Measurements from ENCODE around the gene ANK2. TPM values are rescaled to one million over a fixed set of nuclear protein-coding genes. Genes with fewer than 3 reads are reported as not detected.

The ANK2 gene
- total RNA-seq, 2 donors from 2014 or later: 3.5 to 26.0 TPM

GRCh38 chr4:113248320-113248719, 198.9 kb downstream of the ANK2 start:
- no peak for TF ChIP-seq POLR2AphosphoS5 (IDR thresholded peaks at IDR 0.05)
- no peak for TF ChIP-seq POLR2A (IDR thresholded peaks at IDR 0.05)
- no peak for TF ChIP-seq CTCF (IDR thresholded peaks at IDR 0.05)
- DNase-seq (ENCODE audit: low spot score): no peak
- Histone ChIP-seq H3K36me3 (no peaks in the 10 kb centered on the region), H3K27me3 (replicated peaks; ENCODE audit: insufficient read depth) (no peaks in the 10 kb centered on the region), H3K27ac (no peak overlapping the region), H3K9me3 (no peaks in the 10 kb centered on the region), H3K4me1 (replicated peaks) (no peaks in the 10 kb centered on the region), H3K4me3 (no peak overlapping the region)
- intact Hi-C loops (cut with DNase I): no loop called here
- WGBS: 92% methylated on average over 5 of the region's 5 CpGs

GRCh38 chr4:113255628-113256027, 206.2 kb downstream of the ANK2 start:
- Histone ChIP-seq H3K4me3 (no peak overlapping the region), H3K27me3 (replicated peaks; ENCODE audit: insufficient read depth) (no peaks in the 10 kb centered on the region), H3K27ac (no peak overlapping the region), H3K36me3 (no peaks in the 10 kb centered on the region), H3K9me3 (no peaks in the 10 kb centered on the region), H3K4me1 (replicated peaks) (no peaks in the 10 kb centered on the region)
- intact Hi-C loops (cut with DNase I): no loop called here
- TF ChIP-seq POLR2AphosphoS5 (IDR thresholded peaks at IDR 0.05) (no peak), CTCF (IDR thresholded peaks at IDR 0.05) (no peak), POLR2A (IDR thresholded peaks at IDR 0.05) (no peak)
- DNase-seq (ENCODE audit: low spot score): no peak
- 89% methylated on average over 6 of the region's 6 CpGs for WGBS

GRCh38 chr4:113256946-113257345, 207.5 kb downstream of the ANK2 start:
- no peak for TF ChIP-seq POLR2AphosphoS5 (IDR thresholded peaks at IDR 0.05)
- TF ChIP-seq POLR2A (IDR thresholded peaks at IDR 0.05): no peak
- TF ChIP-seq CTCF (IDR thresholded peaks at IDR 0.05): no peak
- no peaks in the 10 kb centered on the region for H3K9me3 ChIP-seq
- 63% methylated on average over 5 of the region's 5 CpGs for WGBS
- no peak overlapping the region for H3K4me3 ChIP-seq
- DNase-seq (ENCODE audit: low spot score): no peak
- H3K27ac ChIP-seq: no peak overlapping the region
- H3K27me3 ChIP-seq (replicated peaks; ENCODE audit: insufficient read depth): no peaks in the 10 kb centered on the region
- intact Hi-C loops (cut with DNase I): no loop called here
- H3K36me3 ChIP-seq: no peaks in the 10 kb centered on the region
- H3K4me1 ChIP-seq (replicated peaks): no peaks in the 10 kb centered on the region

GRCh38 chr4:113260688-113261087, 211.2 kb downstream of the ANK2 start:
- TF ChIP-seq POLR2AphosphoS5 (IDR thresholded peaks at IDR 0.05) (no peak), POLR2A (IDR thresholded peaks at IDR 0.05) (no peak), CTCF (IDR thresholded peaks at IDR 0.05) (no peak)
- Histone ChIP-seq H3K36me3 (no peaks in the 10 kb centered on the region), H3K27me3 (replicated peaks; ENCODE audit: insufficient read depth) (no peaks in the 10 kb centered on the region), H3K27ac (no peak overlapping the region), H3K9me3 (no peaks in the 10 kb centered on the region), H3K4me3 (no peak overlapping the region), H3K4me1 (replicated peaks) (no peaks in the 10 kb centered on the region)
- no peak for DNase-seq (ENCODE audit: low spot score)
- 95% methylated on average over 4 of the region's 4 CpGs for WGBS
- intact Hi-C loops (cut with DNase I): no loop called here

- TF ChIP-seq POLR2AphosphoS5 (IDR thresholded peaks at IDR 0.05) (no peak), CTCF (IDR thresholded peaks at IDR 0.05) (no peak), POLR2A (IDR thresholded peaks at IDR 0.05) (no peak)
- 48% methylated on average over 1 of the region's 1 CpG for WGBS
- Histone ChIP-seq H3K9me3 (no peaks in the 10 kb centered on the region), H3K4me1 (replicated peaks) (no peaks in the 10 kb centered on the region), H3K36me3 (no peaks in the 10 kb centered on the region), H3K27ac (no peak overlapping the region), H3K4me3 (no peak overlapping the region), H3K27me3 (replicated peaks; ENCODE audit: insufficient read depth) (no peaks in the 10 kb centered on the region)
- no peak for DNase-seq (ENCODE audit: low spot score)
- intact Hi-C loops (cut with DNase I): no loop called here
These were observed 213.8 kb downstream of the ANK2 start for GRCh38 chr4:113263274-113263673.
